ENCODE data around the gene BCL2L2.

The BCL2L2 gene

DNA sequence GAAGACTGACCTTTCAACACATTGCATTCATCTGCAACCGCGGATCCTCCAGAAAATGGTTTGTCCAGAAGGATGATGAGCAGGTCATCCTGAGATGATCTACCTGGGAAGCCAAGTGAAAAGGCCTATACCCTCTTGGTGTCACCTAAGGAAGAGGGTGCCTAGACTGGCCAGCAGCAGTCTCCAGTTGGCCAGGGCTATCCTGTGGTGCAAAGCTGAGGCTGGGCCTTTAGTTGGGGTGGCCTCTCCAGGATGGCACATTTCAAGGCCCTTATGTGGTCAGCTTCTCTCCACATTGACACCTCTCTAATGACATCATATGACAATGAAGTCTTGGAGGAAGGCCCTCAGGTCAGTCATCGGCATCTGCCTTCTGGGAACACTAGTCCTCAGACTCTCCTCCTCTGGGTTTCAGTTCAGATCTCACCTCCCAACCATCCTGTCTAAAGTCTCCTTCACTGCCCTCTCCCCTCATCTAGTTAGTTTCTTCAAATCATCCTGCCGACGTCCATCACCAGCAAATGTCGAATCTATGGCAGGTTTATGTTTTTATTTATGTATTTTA is 49.3 kb downstream of the BCL2L2 start:
- DNase-seq (ENCODE audit: low read depth in 2 of 2), result no peak

DNA sequence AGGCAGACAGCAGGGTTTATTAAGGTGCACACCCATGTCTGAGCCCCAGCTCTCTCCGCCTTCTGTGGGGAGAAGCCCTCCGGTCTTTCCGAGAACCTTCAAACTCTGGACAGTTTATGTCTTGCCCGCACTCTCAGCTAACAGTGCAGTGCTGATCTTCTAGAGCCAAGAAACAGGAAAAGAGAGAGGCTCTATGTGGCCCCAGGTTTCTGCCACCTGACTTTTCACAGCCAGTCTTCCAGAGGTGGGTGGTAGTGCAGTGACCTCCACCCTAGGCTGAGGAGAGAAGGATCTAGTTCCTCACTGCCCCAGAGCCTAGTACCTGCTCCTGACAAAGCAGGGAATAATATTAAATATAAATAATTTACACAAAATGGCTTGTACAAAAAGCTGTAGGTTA is 50.0 kb downstream of the BCL2L2 start:
- no peak for DNase-seq (ENCODE audit: low read depth in 2 of 2)

DNA sequence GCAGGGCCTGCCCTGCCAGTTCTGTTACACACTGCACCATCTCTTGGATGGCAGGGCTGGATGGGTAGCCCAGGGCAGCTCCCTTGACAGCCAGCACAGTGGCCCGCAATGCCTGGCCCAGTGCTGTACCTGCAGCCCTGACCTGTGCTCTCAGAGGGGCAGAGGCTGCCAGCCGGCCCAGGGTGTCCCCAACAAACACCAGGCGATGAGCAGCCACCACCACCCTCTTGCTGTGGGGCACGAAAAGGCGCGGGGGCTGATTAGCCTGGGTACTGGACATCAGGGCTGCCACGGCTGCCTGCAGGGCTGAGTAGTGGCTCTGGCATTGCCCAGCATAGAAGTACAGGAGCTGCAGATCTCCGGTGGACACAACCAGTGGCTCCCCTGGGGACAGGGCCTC is 50.6 kb downstream of the BCL2L2 start:
- no peak for DNase-seq (ENCODE audit: low read depth in 2 of 2)

DNA sequence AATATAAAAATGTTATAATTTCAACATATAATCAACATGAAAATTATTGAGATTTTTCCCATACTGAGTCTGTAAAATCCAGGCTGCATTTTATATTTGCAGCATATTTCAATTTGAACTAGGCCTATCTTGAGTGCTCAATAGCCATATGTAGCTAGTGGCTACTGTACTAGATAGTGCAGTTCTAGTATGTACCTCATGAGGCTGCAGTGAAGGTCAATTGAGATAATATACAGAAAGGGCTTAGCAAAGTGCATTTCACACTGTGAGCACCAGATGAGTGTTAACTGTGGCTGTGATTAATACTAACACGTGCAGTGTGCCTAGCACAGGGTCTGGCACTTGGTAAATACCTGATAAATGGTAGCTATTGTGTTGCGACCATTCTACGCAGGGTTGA is 51.4 kb downstream of the BCL2L2 start:
- DNase-seq (ENCODE audit: low read depth in 2 of 2), result no peak

DNA sequence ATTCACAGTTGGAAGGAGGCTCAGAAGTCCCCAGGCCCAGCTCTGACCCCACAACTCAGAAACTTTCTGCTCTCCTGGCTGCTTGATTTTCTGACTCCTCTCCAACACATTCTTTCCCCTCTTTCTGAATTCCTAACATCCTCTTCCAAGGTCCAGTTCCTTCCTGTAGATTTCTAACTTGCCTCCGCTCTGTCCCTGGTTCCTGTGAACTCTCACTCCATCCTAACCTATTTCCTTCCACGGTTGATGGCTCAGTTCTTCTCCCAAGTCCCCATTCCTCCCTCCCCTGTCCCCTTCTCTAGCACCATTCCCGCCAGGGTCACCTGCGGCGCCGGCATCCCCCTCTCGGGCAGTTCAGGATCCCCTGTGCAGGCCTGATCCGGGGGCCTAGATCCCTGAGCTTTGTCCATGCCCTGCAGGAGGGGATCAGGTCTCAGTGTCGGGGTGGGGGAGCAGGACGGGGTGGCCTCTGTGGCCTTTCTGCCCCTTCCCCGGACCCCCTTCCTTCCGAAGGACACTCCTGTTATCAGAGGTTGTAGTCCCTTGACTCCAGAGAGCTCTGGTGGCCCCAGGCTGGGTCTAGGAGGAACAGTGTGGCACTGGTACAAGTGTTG is 52.0 kb downstream of the BCL2L2 start:
- no peak for DNase-seq (ENCODE audit: low read depth in 2 of 2)

DNA sequence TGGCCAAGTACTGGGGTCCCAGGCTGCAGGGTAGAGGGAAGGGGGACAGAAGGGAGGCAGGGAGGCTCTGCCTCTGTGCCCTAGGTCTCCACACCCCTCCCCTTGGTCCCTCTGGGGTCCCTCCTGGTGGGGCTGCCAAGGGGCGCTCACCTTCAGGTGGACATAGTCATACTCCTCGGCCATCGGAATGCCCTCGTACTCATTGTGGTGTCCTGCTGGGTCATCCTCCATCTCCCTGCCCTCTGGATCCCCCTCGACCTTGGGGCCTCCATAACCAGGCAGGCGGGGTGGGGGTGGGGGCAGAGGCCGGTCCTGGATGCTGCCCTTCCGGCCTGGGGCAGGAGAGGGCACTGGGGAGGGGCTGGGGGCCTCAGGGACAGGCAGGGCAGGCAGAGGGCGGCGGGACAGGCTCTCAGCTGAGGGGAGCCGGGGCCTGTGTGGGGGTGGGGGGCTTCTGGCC is 52.6 kb downstream of the BCL2L2 start:
- DNase-seq (ENCODE audit: low read depth in 2 of 2), result no peak

DNA sequence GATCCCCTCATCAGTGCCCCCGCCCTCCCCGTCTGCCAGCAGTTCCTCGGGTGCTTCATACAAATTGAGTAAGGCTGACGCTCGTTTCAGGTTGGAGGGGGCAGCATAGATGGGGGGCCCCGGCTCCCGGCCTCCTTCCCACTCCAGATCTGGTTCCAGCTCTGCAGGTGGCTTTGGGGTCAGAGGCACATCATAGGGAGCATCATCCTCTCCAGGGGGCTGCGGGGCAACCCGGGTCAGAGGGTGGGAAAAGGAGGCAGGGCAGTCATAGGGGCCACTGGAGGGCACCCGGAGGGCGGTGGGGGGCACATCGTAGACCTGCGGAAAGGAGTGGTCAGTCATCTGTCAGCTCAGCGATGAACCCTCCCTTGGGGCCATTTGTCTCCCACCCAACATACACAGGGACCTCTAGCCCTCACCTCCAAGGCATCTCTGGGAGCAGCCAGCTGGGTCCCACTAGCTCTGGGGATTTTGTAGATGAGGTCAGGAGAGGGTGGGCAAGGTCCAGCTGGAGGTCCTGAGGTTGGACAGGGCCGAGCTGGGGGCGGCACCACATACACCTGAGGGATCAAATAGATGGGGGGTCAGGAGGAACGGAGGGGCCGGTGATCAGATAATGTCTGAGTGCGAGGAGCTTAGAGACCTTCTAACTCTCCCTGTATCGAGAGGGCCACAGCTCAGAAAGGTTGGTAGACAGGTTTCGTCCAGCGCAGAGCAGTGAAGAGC is 53.3 kb downstream of the BCL2L2 start:
- no peak for DNase-seq (ENCODE audit: low read depth in 2 of 2)

DNA sequence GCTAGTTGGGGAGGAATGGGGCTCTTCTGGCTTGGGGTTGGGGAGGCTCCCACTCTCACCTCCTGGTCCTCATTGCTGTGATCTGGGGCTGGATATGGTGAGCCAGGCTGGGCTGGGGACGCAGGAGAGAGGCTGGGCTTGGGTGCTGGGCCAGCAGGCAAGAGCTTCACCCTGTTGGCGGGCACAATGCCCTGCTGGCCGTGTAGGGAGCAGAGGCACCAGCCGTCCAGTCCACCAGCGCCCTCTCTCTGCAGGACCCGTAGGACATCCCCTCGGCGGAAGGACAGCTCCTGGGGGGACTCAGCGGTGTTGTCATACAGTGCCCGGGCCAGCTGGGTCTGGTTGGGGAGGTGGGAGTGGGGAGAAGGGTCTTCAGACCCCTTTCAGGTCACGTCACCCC is 53.9 kb downstream of the BCL2L2 start:
- no peak for DNase-seq (ENCODE audit: low read depth in 2 of 2)

DNA sequence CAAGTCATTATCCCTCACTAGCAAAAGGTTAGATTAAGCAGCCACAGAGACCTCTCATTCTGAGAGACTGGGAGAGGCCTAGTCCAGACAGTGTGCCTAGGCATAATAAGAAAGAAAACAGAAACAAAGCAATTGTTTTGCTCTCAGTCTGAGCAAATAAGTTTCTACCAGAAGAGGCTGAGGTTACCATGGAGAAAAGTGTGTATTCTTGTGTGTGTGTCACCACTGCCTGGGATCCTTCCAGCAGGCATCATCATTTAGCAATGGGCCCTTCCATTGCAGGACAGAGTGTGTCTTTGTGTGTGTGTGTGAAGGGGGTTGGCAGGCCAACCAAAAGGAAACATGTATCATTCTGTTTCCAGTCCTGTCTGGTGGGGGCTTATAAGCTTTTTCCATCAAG is 54.7 kb downstream of the BCL2L2 start:
- no peak for DNase-seq (ENCODE audit: low read depth in 2 of 2)
